SU-DHL-6 (cell line): ENCODE results near the gene SOCS7.

Experiments used
- H2AFZ ChIP-seq: fragments of 200-600 bp; sonication (generic); 2 replicates; pipeline ENCODE4 v1.6.1; 2014; ENCODE audit warnings: low read depth, mild to moderate bottlenecking, moderate library complexity, mixed read lengths, antibody characterized with exemption, low read length; ENCODE audit not compliant: severe bottlenecking
- H3F3A ChIP-seq: fragments of 200-600 bp; shearing (Covaris generic); 2 replicates; pipeline ENCODE4 v1.6.0; 2016; ENCODE audit warnings: antibody characterized with exemption, mild to moderate bottlenecking; ENCODE audit not compliant: insufficient read depth
- H3K27ac ChIP-seq: fragments of 200-600 bp; sonication (generic); 2 replicates; pipeline ENCODE4 v1.5.1; 2016; ENCODE audit warnings: low read depth, mild to moderate bottlenecking, low read length, moderate library complexity, mixed read lengths
- H3K27me3 ChIP-seq: fragments of 200-600 bp; sonication (generic), shearing (Covaris generic); 2 replicates; pipeline ENCODE4 v1.6.0; 2014; ENCODE audit warnings: mild to moderate bottlenecking, low read length
- H3K36me3 ChIP-seq: fragments of 200-600 bp; sonication (generic); 2 replicates; pipeline ENCODE4 v1.6.1; 2014; ENCODE audit warnings: mild to moderate bottlenecking, low read length, mixed read lengths
- H3K4me2 ChIP-seq: fragments of 300-600, 200-600 bp; shearing (Covaris generic), sonication (generic); 2 replicates; pipeline ENCODE4 v1.6.0; 2014; ENCODE audit warnings: low read length, low read depth, mild to moderate bottlenecking; ENCODE audit not compliant: poor library complexity, severe bottlenecking
- H3K4me3 ChIP-seq: fragments of 200-600 bp; sonication (generic); 2 replicates; pipeline ENCODE4 v1.5.1; 2014; ENCODE audit warnings: antibody characterized with exemption, low read length, mild to moderate bottlenecking, mixed read lengths; ENCODE audit not compliant: insufficient read depth, poor library complexity, severe bottlenecking
- H3K79me2 ChIP-seq: fragments of 200-600 bp; sonication (generic); 2 replicates; pipeline ENCODE4 v1.6.1; 2014; ENCODE audit warnings: mild to moderate bottlenecking, low read length, moderate library complexity; ENCODE audit not compliant: insufficient read depth
- H3K9ac ChIP-seq: fragments of 200-600 bp; sonication (generic); 2 replicates; pipeline ENCODE4 v1.7.0; 2014; ENCODE audit warnings: mild to moderate bottlenecking, low read length
- H3K9me2 ChIP-seq: fragments of 200-600 bp; sonication (generic); replicated peaks from 2 replicates; pipeline ENCODE4 v1.6.1; 2014; ENCODE audit warnings: low read length; ENCODE audit not compliant: insufficient read depth
- H3K9me3 ChIP-seq: fragments of 200-600 bp; sonication (generic); 2 replicates; pipeline ENCODE4 v1.6.1; 2014; ENCODE audit warnings: low read length, mixed read lengths; ENCODE audit not compliant: insufficient read depth
- H4K20me1 ChIP-seq: fragments of 200-600 bp; sonication (generic); 2 replicates; pipeline ENCODE4 v1.6.1; 2014; ENCODE audit warnings: low read depth, mild to moderate bottlenecking, antibody characterized with exemption, low read length, moderate library complexity, mixed read lengths
- CTCF ChIP-seq: fragments of 200-600 bp; sonication (generic); IDR thresholded peaks from one replicate; pipeline ENCODE4 v1.5.1; 2017; ENCODE audit warnings: antibody characterized with exemption, mild to moderate bottlenecking, low read length, moderate library complexity; ENCODE audit not compliant: insufficient read depth, poor library complexity, severe bottlenecking
- EZH2phosphoT487 ChIP-seq: fragments of 200-600 bp; sonication (generic), shearing (Covaris generic); conservative IDR thresholded peaks from 2 replicates; pipeline ENCODE4 v1.6.1; 2018; ENCODE audit warnings: mild to moderate bottlenecking, antibody characterized with exemption, low read length, moderate library complexity, mixed read lengths

The SOCS7 gene

GRCh38 chr17:38351412-38352222, at the start of gene SOCS7:
SOCS7 (plus strand) TSS chr17:38351844; CDS start chr17:38352053, 209 bp downstream.
- Histone ChIP-seq H2AFZ (peak within 1 kb of the TSS; percentile 85), H3K27ac (no peak within 1 kb of the TSS)

GRCh38 chr17:38315497-38315896, 36.1 kb upstream of the SOCS7 start:
- H3K27ac ChIP-seq = no peak overlapping the region
- H3K9me3 ChIP-seq = no peaks in the 10 kb centered on the region
- TF ChIP-seq EZH2phosphoT487 (no peak), CTCF (no peak)
- no peak overlapping the region for H3K9ac ChIP-seq
- no peaks in the 10 kb centered on the region for H3K36me3 ChIP-seq
- no peaks in the 10 kb centered on the region for H3F3A ChIP-seq
- H3K4me2 ChIP-seq = no peak overlapping the region
- H3K4me3 ChIP-seq = no peak overlapping the region
- no peaks in the 10 kb centered on the region for H3K79me2 ChIP-seq
- no peaks in the 10 kb centered on the region for H4K20me1 ChIP-seq
- no peak overlapping the region for H2AFZ ChIP-seq
- H3K27me3 ChIP-seq = no peaks in the 10 kb centered on the region
- H3K9me2 ChIP-seq = no peaks in the 10 kb centered on the region

More at GRCh38 chr17:38351412-38352222, at the start of gene SOCS7:
- H3K4me3 ChIP-seq = peak within 1 kb of the TSS; percentile 59
- H3K9me2 ChIP-seq = no peaks in the 10 kb centered on the region
- TF ChIP-seq EZH2phosphoT487 (no peak), CTCF (no peak)
- H3K36me3 ChIP-seq = no peaks in the 10 kb centered on the region
- H3F3A ChIP-seq = peaks cover 7% of the 10 kb centered on the region; the same call in 1 of the 2 replicates
- no peaks in the 10 kb centered on the region; the same call in 1 of the 2 replicates for H4K20me1 ChIP-seq
- no peaks in the 10 kb centered on the region for H3K9me3 ChIP-seq
- peak within 1 kb of the TSS; percentile 78 for H3K4me2 ChIP-seq
- no peaks in the 10 kb centered on the region for H3K79me2 ChIP-seq
- peak within 1 kb of the TSS; percentile 64 for H3K9ac ChIP-seq
- H3K27me3 ChIP-seq = no peaks in the 10 kb centered on the region

GRCh38 chr17:38317081-38317480, 34.6 kb upstream of the SOCS7 start:
- no peak overlapping the region for H3K9ac ChIP-seq
- no peak for TF ChIP-seq CTCF
- no peak for TF ChIP-seq EZH2phosphoT487
- H3K4me3 ChIP-seq = no peak overlapping the region

More at GRCh38 chr17:38317081-38317480, 34.6 kb upstream of the SOCS7 start:
- Histone ChIP-seq H3K79me2 (no peaks in the 10 kb centered on the region), H3K9me3 (no peaks in the 10 kb centered on the region), H3K27ac (no peak overlapping the region), H4K20me1 (no peaks in the 10 kb centered on the region), H3K27me3 (no peaks in the 10 kb centered on the region), H3K36me3 (no peaks in the 10 kb centered on the region), H3F3A (no peaks in the 10 kb centered on the region), H2AFZ (no peak overlapping the region), H3K4me2 (no peak overlapping the region), H3K9me2 (no peaks in the 10 kb centered on the region)
